OCI-LY1 (cell line): ENCODE results near the gene PATL1.

ENCODE experiments used
- CTCF ChIP-seq: fragments of 200-600 bp; sonication (generic), shearing (Covaris generic); IDR thresholded peaks from 2 replicates; pipeline ENCODE4 v1.5.1; 2017; ENCODE audit warnings: mild to moderate bottlenecking, antibody characterized with exemption, low read length, moderate library complexity, mixed read lengths
- EZH2 ChIP-seq: fragments of 200-600 bp; sonication (generic), shearing (Covaris generic); IDR thresholded peaks from 2 replicates; pipeline ENCODE4 v1.8.0; 2017; ENCODE audit warnings: borderline replicate concordance, mixed run types, mild to moderate bottlenecking, antibody characterized with exemption, low read length, moderate library complexity, mixed read lengths

- TF ChIP-seq CTCF (no peak), EZH2 (no peak)
Observed at GRCh38 chr11:59679347-59679746, 10.5 kb upstream of the PATL1 start.
